Kidney (tissue), 14 donors: Measurements from ENCODE around the gene CSNK1G1. TPM values are rescaled to one million over a fixed set of nuclear protein-coding genes. Genes with fewer than 3 reads are reported as not detected.

Experiments used
- DNase-seq, 5 donors: peaks; one replicate each; pipeline ENCODE4 v3.0.0-alpha.2; 2013 to 2020
- FAIRE-seq: peaks from 2 replicates; lab custom pipeline; 2012; peaks lifted over from hg19 to GRCh38; lab: Jason Lieb, UNC
- H3K27ac ChIP-seq, 2 donors: one replicate each; pipeline ENCODE4 v1.7.0; 2013; ENCODE audit warnings: low read depth in 2 of 2, low read length in 2 of 2, inconsistent platforms in 1 of 2
- H3K27me3 ChIP-seq: one replicate; pipeline ENCODE4 v1.7.1; 2013; ENCODE audit warnings: low read length, inconsistent platforms; ENCODE audit not compliant: control insufficient read depth, insufficient read depth
- H3K36me3 ChIP-seq, 3 donors: one replicate each; pipeline versions ENCODE4 v1.7.0 to v1.7.1; 2013; ENCODE audit warnings: low read length in 3 of 3, control low read depth in 1 of 3, inconsistent platforms in 1 of 3; ENCODE audit not compliant: insufficient read depth in 3 of 3, control insufficient read depth in 2 of 3
- H3K4me1 ChIP-seq, 3 donors: one replicate each; pipeline versions ENCODE4 v1.7.0 to v1.7.1; 2013; ENCODE audit warnings: low read length in 3 of 3, inconsistent platforms in 1 of 3, low read depth in 1 of 3; ENCODE audit not compliant: control insufficient read depth in 2 of 3, insufficient read depth in 2 of 3
- H3K4me3 ChIP-seq, 3 donors: one replicate each; pipeline versions ENCODE4 v1.7.0 to v1.8.1; 2013; ENCODE audit warnings: low read length in 3 of 3, control low read depth in 1 of 3, inconsistent platforms in 1 of 3
- H3K9ac ChIP-seq, 3 donors: one replicate each; pipeline versions ENCODE4 v1.7.0 to v1.7.1; 2013; ENCODE audit warnings: low read length in 3 of 3, control low read depth in 1 of 3, inconsistent platforms in 1 of 3
- H3K9me3 ChIP-seq, 3 donors: one replicate each; pipeline versions ENCODE4 v1.7.0 to v1.7.1; 2013; ENCODE audit warnings: low read length in 3 of 3, control low read depth in 1 of 3, inconsistent platforms in 1 of 3; ENCODE audit not compliant: control insufficient read depth in 2 of 3, insufficient read depth in 1 of 3
- CTCF ChIP-seq: IDR thresholded peaks from 3 replicates; pipeline ENCODE4 v1.5.1; 2012; ENCODE audit warnings: mild to moderate bottlenecking, moderate library complexity, borderline replicate concordance; ENCODE audit not compliant: insufficient read depth; ENCODE audit errors: extremely low read depth
- intact Hi-C: fragments of 100-400 bp; cut with DNase I; formaldehyde crosslinking; loops from one replicate; pipeline ENCODE4 v1.11.1; 2022
- polyA plus RNA-seq: library from polyadenylated mRNA; stranded (reverse); fragments of 350-450 nt; fragmentation: Illumina TruSeq; extraction: RNeasy Lipid Tissue Mini Kit (QIAGEN cat#74804); gene quantifications from one replicate; pipeline ENCODE4 v1.2.3, GENCODE V29; 2014; ENCODE audit warnings: low read depth, low replicate concordance; ENCODE audit not compliant: insufficient read depth
- total RNA-seq: library from RNA; stranded (reverse); fragmentation: NEBNext Ultra II Directional; extraction: Animal tissue kit (Norgen Biotek cat#: 25700); gene quantifications from one replicate; pipeline ENCODE4 v1.2.1, GENCODE V29; 2021
- donor health status: control.
- donor health status: control.
- donor health status: control.
- donor health status: control.
- donor health status: control.
- donor health status: DM: yes; HTN: yes; CAD: no.
- donor health status: Normal renal cell carcinoma (clear cell type).

Gene CSNK1G1
- total and polyA plus RNA-seq, 2 donors from 2014 or later, result 5.0 to 25.8 TPM

- no peak overlapping the region for H3K4me3 ChIP-seq
- no peaks in the 10 kb centered on the region for H3K27me3 ChIP-seq
- H3K36me3 ChIP-seq, result peaks cover 0 to 10% (median 9%) of the 10 kb centered on the region in 3 donors
- no peak overlapping the region for H3K27ac ChIP-seq
- H3K4me1 ChIP-seq, result peaks cover 0 to 2% (median 0%) of the 10 kb centered on the region in 3 donors
- H3K9me3 ChIP-seq, result no peaks in the 10 kb centered on the region
- FAIRE-seq, result no peak
- H3K9ac ChIP-seq, result no peak overlapping the region
- peak in 2 of 5 donors; percentile 37 to 60 for DNase-seq
- intact Hi-C loops, result no loop called here
- no peak for TF ChIP-seq CTCF
These were observed 208.9 kb downstream of the CSNK1G1 start for GRCh38 chr15:64146885-64147681.

GRCh38 chr15:64146520-64146884 is 209.5 kb downstream of the CSNK1G1 start:
- H3K9me3 ChIP-seq, result no peaks in the 10 kb centered on the region
- no peaks in the 10 kb centered on the region for H3K27me3 ChIP-seq
- H3K36me3 ChIP-seq, result peaks cover 0 to 13% (median 9%) of the 10 kb centered on the region in 3 donors
- no peaks in the 10 kb centered on the region for H3K4me1 ChIP-seq
- FAIRE-seq (no peak), DNase-seq (no peak)
- H3K27ac ChIP-seq, result no peak overlapping the region
- no peak overlapping the region for H3K9ac ChIP-seq
- TF ChIP-seq CTCF, result no peak
- no peak overlapping the region for H3K4me3 ChIP-seq
- intact Hi-C loops, result no loop called here

- FAIRE-seq (no peak), DNase-seq (no peak)
- peaks cover 0 to 15% (median 9%) of the 10 kb centered on the region in 3 donors for H3K36me3 ChIP-seq
- no peaks in the 10 kb centered on the region for H3K27me3 ChIP-seq
- no peaks in the 10 kb centered on the region for H3K9me3 ChIP-seq
- no peak overlapping the region for H3K27ac ChIP-seq
- no peak overlapping the region for H3K9ac ChIP-seq
- intact Hi-C loops, result no loop called here
- no peak for TF ChIP-seq CTCF
- H3K4me3 ChIP-seq, result no peak overlapping the region
- no peaks in the 10 kb centered on the region for H3K4me1 ChIP-seq
These were observed 209.9 kb downstream of the CSNK1G1 start for GRCh38 chr15:64146041-64146440.
